Small intestine (tissue), 7 donors: ENCODE results near the gene PAM. TPM values are rescaled to one million over a fixed set of nuclear protein-coding genes. Genes with fewer than 3 reads are reported as not detected.

Experiments
- DNase-seq, 2 donors: peaks; one replicate each; pipeline versions ENCODE4 v3.0.0 to v3.0.0-alpha.2; 2013
- FAIRE-seq: peaks from 2 replicates; lab custom pipeline; 2012; peaks lifted over from hg19 to GRCh38; lab: Jason Lieb, UNC
- H3K27ac ChIP-seq, 3 donors: one replicate each; pipeline ENCODE4 v1.5.1; 2013; ENCODE audit warnings: low read length in 2 of 3, mild to moderate bottlenecking in 2 of 3, control low read depth in 1 of 3, inconsistent platforms in 1 of 3, low read depth in 1 of 3, moderate library complexity in 1 of 3
- H3K27me3 ChIP-seq, 3 donors: one replicate each; pipeline ENCODE4 v1.6.1; 2013; ENCODE audit warnings: low read length in 3 of 3, inconsistent platforms in 1 of 3; ENCODE audit not compliant: control insufficient read depth in 3 of 3, insufficient read depth in 3 of 3
- H3K36me3 ChIP-seq, 3 donors: one replicate each; pipeline ENCODE4 v1.6.1; 2013; ENCODE audit warnings: low read length in 3 of 3, inconsistent platforms in 1 of 3, low read depth in 1 of 3, mild to moderate bottlenecking in 1 of 3, moderate library complexity in 1 of 3; ENCODE audit not compliant: control insufficient read depth in 3 of 3, insufficient read depth in 2 of 3
- H3K4me1 ChIP-seq, 3 donors: one replicate each; pipeline ENCODE4 v1.6.1; 2013; ENCODE audit warnings: low read length in 2 of 3, inconsistent platforms in 1 of 3, low read depth in 1 of 3, mild to moderate bottlenecking in 1 of 3, moderate library complexity in 1 of 3; ENCODE audit not compliant: control insufficient read depth in 3 of 3, insufficient read depth in 2 of 3
- H3K4me3 ChIP-seq, 3 donors: one replicate each; pipeline ENCODE4 v1.5.1; 2013; ENCODE audit warnings: low read length in 3 of 3, control low read depth in 1 of 3, inconsistent platforms in 1 of 3, low read depth in 1 of 3, mild to moderate bottlenecking in 1 of 3, moderate library complexity in 1 of 3
- H3K9me3 ChIP-seq, 2 donors: one replicate each; pipeline ENCODE4 v1.6.1; 2013; ENCODE audit warnings: low read depth in 1 of 2, low read length in 1 of 2; ENCODE audit not compliant: control insufficient read depth in 2 of 2, insufficient read depth in 1 of 2
- WGBS, 3 donors: extraction: QIAGEN DNeasy Blood & Tissue Kit; methylation state at CpG; one replicate each; pipeline ENCODE4 v1.1.7; 2013; 5-methylcytosine and 5-hydroxymethylcytosine counted together
- polyA plus RNA-seq, 4 donors: library from polyadenylated mRNA; stranded (reverse) in 3 of 4; unstranded in 1 of 4; fragments of 200-250 nt in 3 of 4; fragments of 120-200 nt in 1 of 4; gene quantifications; one replicate each; pipeline versions ENCODE4 v1.2.1 to v1.2.3, GENCODE V29; 2013
- donor health status: healthy with polysubstance abuse.
- donor health status: control.
- donor health status: control.
- donor health status: Bipolar disorder and iron deficiency.
- donor health status: healthy.

PAM gene
- polyA plus RNA-seq, 4 donors: 40.3 to 110 (median 59.8) TPM

GRCh38 chr5:102794047-102794446 is 38.9 kb downstream of the PAM start:
- 97 to 99% (median 97%) methylated on average over 1 of the region's 1 CpG for WGBS, 3 donors
- peaks cover 0 to 11% (median 0%) of the 10 kb centered on the region in 3 donors for H3K4me1 ChIP-seq
- FAIRE-seq (no peak), DNase-seq (no peak)
- H3K36me3 ChIP-seq: no peaks in the 10 kb centered on the region
- no peaks in the 10 kb centered on the region for H3K9me3 ChIP-seq
- no peak overlapping the region for H3K4me3 ChIP-seq
- H3K27ac ChIP-seq: no peak overlapping the region
- no peaks in the 10 kb centered on the region for H3K27me3 ChIP-seq

GRCh38 chr5:102794677-102795331 is 39.7 kb downstream of the PAM start:
- no peak for DNase-seq
- Histone ChIP-seq H3K27ac (no peak overlapping the region), H3K27me3 (no peaks in the 10 kb centered on the region), H3K4me3 (no peak overlapping the region), H3K36me3 (no peaks in the 10 kb centered on the region), H3K4me1 (peaks cover 0 to 11% (median 0%) of the 10 kb centered on the region in 3 donors), H3K9me3 (no peaks in the 10 kb centered on the region)
- 87 to 95% (median 93%) methylated on average over 3 of the region's 3 CpGs for WGBS, 3 donors
- no peak for FAIRE-seq

- H3K36me3 ChIP-seq: no peaks in the 10 kb centered on the region
- DNase-seq (no peak), FAIRE-seq (no peak)
- no peak overlapping the region for H3K4me3 ChIP-seq
- no peaks in the 10 kb centered on the region for H3K9me3 ChIP-seq
- peaks cover 0 to 14% (median 0%) of the 10 kb centered on the region in 3 donors for H3K4me1 ChIP-seq
- no peaks in the 10 kb centered on the region for H3K27me3 ChIP-seq
- H3K27ac ChIP-seq: no peak overlapping the region
- WGBS, 3 donors: 64 to 89% (median 81%) methylated on average over 4 of the region's 4 CpGs
Observed at GRCh38 chr5:102795526-102795925, 40.4 kb downstream of the PAM start.

- Histone ChIP-seq H3K27me3 (no peaks in the 10 kb centered on the region), H3K9me3 (no peaks in the 10 kb centered on the region), H3K4me3 (no peak overlapping the region), H3K36me3 (no peaks in the 10 kb centered on the region), H3K27ac (peak overlapping the region in 2 of 3 donors; percentile 12 to 45), H3K4me1 (peaks cover 0 to 16% (median 0%) of the 10 kb centered on the region in 3 donors)
- FAIRE-seq (no peak), DNase-seq (no peak)
- 72 to 82% (median 79%) methylated on average over 2 of the region's 2 CpGs for WGBS, 3 donors
Observed at GRCh38 chr5:102796009-102796408, 40.9 kb downstream of the PAM start.

DNA sequence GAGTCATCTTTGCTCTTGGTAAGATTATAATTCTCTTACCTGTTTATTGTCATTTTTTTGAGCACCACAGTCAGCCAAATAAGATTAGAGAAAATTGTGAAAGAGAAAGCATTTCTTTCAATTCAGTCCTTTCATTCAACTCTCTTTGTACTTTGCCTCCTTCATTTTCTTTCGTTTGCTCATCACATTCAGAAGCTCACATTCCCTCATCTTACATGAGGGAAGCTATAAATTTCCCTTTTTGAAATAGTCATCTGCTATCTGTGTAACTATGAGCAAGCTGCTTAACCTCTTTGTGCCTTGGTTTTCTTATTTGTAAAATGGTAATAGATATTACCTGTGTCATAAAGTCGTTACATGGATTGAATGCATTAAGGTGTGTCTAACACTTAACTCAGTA is 41.4 kb downstream of the PAM start:
- H3K4me3 ChIP-seq: no peak overlapping the region
- H3K9me3 ChIP-seq: no peaks in the 10 kb centered on the region
- peak; percentile 48 to 54 for DNase-seq
- peak overlapping the region in 1 of 3 donors; percentile 45 for H3K27ac ChIP-seq
- H3K27me3 ChIP-seq: no peaks in the 10 kb centered on the region
- no peak for FAIRE-seq
- H3K36me3 ChIP-seq: no peaks in the 10 kb centered on the region
- peaks cover 0 to 16% (median 0%) of the 10 kb centered on the region in 3 donors for H3K4me1 ChIP-seq
- WGBS, 3 donors: 15 to 61% (median 46%) methylated on average over 2 of the region's 2 CpGs

GRCh38 chr5:102797322-102797884 is 42.3 kb downstream of the PAM start:
- Histone ChIP-seq H3K27me3 (no peaks in the 10 kb centered on the region), H3K36me3 (no peaks in the 10 kb centered on the region), H3K4me3 (no peak overlapping the region), H3K4me1 (peaks cover 0 to 16% (median 0%) of the 10 kb centered on the region in 3 donors), H3K9me3 (no peaks in the 10 kb centered on the region), H3K27ac (no peak overlapping the region)
- no peak for DNase-seq
- 62 to 82% (median 73%) methylated on average over 1 of the region's 1 CpG for WGBS, 3 donors
- FAIRE-seq: no peak

GRCh38 chr5:102798104-102798785 is 43.1 kb downstream of the PAM start:
- Histone ChIP-seq H3K27ac (no peak overlapping the region), H3K36me3 (no peaks in the 10 kb centered on the region), H3K27me3 (no peaks in the 10 kb centered on the region), H3K4me1 (peaks cover 0 to 16% (median 0%) of the 10 kb centered on the region in 3 donors), H3K4me3 (no peak overlapping the region), H3K9me3 (no peaks in the 10 kb centered on the region)
- FAIRE-seq (no peak), DNase-seq (no peak)
- 89 to 94% (median 91%) methylated on average over 5 of the region's 5 CpGs for WGBS, 3 donors

DNA sequence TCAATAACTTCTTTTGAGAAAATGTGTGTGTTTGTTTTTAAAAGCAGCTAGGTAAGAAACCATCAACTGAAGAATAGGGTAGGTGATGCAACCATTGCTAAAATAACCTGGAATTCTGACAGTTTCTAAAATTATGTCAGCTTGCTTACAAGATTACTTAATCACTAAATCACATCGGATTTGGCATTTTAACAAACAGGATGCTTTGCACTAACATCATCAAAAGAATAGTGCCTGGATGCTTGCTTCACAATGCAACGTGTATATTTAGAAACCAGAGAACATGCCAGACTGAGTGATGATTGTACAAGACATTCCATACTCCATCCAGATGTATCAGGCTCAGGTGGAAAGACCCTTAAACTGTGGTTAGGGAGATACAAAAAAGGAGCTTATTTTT is 43.9 kb downstream of the PAM start:
- WGBS, 3 donors: 62 to 79% (median 63%) methylated on average over 2 of the region's 2 CpGs
- no peak overlapping the region for H3K27ac ChIP-seq
- no peak overlapping the region for H3K4me3 ChIP-seq
- FAIRE-seq (no peak), DNase-seq (no peak)
- no peaks in the 10 kb centered on the region for H3K27me3 ChIP-seq
- no peaks in the 10 kb centered on the region for H3K9me3 ChIP-seq
- peaks cover 0 to 16% (median 0%) of the 10 kb centered on the region in 3 donors for H3K4me1 ChIP-seq
- H3K36me3 ChIP-seq: no peaks in the 10 kb centered on the region
